ENCODE measurements around the gene A3GALT2. TPM values are rescaled to one million over a fixed set of nuclear protein-coding genes. Genes with fewer than 3 reads are reported as not detected.

Gene A3GALT2
- polyA plus RNA-seq, 1 donor from 2014 or later: 0.35 TPM

DNA sequence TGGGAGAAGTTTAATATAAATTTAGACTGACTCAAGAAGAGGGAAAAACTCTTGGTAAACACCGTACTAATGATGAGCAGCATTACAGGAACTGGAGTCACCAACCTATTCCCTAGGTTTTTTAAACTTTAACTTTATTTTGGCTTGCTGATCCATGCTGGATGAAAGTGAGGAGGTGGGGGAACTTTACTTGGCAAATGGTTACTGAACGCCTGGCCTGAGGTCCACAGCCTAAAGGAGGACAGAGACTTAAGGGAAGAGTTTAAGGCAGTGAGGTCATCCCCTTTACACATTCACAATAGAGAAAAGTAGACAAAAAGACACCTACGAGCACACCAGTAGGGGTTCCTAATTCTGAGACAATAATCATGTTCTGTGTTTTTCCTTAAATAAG is 25.6 kb upstream of the A3GALT2 start:
- Histone ChIP-seq H3K9me3 (ENCODE audit: low read length) (no peaks in the 10 kb centered on the region), H3K9ac (ENCODE audit: low read length) (peak overlapping the region; percentile 84), H3K27ac (ENCODE audit: low read length) (peak overlapping the region; percentile 85), H3K4me2 (ENCODE audit: low read length) (peak overlapping the region; percentile 95), H4K20me1 (ENCODE audit: insufficient read depth) (peaks cover 21% of the 10 kb centered on the region), H3K27me3 (ENCODE audit: insufficient read depth, low read depth, low read length) (no peaks in the 10 kb centered on the region), H3K4me3 (ENCODE audit: low read length) (peak overlapping the region; percentile 86), H3F3A (ENCODE audit: insufficient read depth, low read length, poor library complexity, severe bottlenecking) (no peaks in the 10 kb centered on the region), H3K36me3 (ENCODE audit: insufficient read depth, low read length) (peaks cover 5% of the 10 kb centered on the region), H2AFZ (ENCODE audit: low read depth, low read length) (no peak overlapping the region), H3K79me2 (replicated peaks; ENCODE audit: insufficient read depth, low read length) (peaks cover 86% of the 10 kb centered on the region), H3K9me2 (ENCODE audit: insufficient read depth, low read length) (no peaks in the 10 kb centered on the region)
- TF ChIP-seq POLR2AphosphoS5 (IDR thresholded peaks at IDR 0.05) (no peak), SMC3 (conservative IDR thresholded peaks at IDR 0.05; ENCODE audit: poor library complexity) (no peak), MXI1 (conservative IDR thresholded peaks at IDR 0.05; ENCODE audit: poor library complexity, severe bottlenecking) (no peak), TAF1 (IDR thresholded peaks at IDR 0.05; ENCODE audit: low read depth) (no peak), EZH2 (IDR thresholded peaks at IDR 0.05; ENCODE audit: borderline replicate concordance, insufficient read depth, low read length, poor library complexity, severe bottlenecking) (no peak)
- TF ChIP-seq, protein P1, sequence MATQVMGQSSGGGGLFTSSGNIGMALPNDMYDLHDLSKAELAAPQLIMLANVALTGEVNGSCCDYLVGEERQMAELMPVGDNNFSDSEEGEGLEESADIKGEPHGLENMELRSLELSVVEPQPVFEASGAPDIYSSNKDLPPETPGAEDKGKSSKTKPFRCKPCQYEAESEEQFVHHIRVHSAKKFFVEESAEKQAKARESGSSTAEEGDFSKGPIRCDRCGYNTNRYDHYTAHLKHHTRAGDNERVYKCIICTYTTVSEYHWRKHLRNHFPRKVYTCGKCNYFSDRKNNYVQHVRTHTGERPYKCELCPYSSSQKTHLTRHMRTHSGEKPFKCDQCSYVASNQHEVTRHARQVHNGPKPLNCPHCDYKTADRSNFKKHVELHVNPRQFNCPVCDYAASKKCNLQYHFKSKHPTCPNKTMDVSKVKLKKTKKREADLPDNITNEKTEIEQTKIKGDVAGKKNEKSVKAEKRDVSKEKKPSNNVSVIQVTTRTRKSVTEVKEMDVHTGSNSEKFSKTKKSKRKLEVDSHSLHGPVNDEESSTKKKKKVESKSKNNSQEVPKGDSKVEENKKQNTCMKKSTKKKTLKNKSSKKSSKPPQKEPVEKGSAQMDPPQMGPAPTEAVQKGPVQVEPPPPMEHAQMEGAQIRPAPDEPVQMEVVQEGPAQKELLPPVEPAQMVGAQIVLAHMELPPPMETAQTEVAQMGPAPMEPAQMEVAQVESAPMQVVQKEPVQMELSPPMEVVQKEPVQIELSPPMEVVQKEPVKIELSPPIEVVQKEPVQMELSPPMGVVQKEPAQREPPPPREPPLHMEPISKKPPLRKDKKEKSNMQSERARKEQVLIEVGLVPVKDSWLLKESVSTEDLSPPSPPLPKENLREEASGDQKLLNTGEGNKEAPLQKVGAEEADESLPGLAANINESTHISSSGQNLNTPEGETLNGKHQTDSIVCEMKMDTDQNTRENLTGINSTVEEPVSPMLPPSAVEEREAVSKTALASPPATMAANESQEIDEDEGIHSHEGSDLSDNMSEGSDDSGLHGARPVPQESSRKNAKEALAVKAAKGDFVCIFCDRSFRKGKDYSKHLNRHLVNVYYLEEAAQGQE (IDR thresholded peaks at IDR 0.05; ENCODE audit: borderline replicate concordance): no peak
- TF ChIP-seq, protein P2, sequence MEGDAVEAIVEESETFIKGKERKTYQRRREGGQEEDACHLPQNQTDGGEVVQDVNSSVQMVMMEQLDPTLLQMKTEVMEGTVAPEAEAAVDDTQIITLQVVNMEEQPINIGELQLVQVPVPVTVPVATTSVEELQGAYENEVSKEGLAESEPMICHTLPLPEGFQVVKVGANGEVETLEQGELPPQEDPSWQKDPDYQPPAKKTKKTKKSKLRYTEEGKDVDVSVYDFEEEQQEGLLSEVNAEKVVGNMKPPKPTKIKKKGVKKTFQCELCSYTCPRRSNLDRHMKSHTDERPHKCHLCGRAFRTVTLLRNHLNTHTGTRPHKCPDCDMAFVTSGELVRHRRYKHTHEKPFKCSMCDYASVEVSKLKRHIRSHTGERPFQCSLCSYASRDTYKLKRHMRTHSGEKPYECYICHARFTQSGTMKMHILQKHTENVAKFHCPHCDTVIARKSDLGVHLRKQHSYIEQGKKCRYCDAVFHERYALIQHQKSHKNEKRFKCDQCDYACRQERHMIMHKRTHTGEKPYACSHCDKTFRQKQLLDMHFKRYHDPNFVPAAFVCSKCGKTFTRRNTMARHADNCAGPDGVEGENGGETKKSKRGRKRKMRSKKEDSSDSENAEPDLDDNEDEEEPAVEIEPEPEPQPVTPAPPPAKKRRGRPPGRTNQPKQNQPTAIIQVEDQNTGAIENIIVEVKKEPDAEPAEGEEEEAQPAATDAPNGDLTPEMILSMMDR (IDR thresholded peaks at IDR 0.05; ENCODE audit: poor library complexity, severe bottlenecking): no peak

DNA sequence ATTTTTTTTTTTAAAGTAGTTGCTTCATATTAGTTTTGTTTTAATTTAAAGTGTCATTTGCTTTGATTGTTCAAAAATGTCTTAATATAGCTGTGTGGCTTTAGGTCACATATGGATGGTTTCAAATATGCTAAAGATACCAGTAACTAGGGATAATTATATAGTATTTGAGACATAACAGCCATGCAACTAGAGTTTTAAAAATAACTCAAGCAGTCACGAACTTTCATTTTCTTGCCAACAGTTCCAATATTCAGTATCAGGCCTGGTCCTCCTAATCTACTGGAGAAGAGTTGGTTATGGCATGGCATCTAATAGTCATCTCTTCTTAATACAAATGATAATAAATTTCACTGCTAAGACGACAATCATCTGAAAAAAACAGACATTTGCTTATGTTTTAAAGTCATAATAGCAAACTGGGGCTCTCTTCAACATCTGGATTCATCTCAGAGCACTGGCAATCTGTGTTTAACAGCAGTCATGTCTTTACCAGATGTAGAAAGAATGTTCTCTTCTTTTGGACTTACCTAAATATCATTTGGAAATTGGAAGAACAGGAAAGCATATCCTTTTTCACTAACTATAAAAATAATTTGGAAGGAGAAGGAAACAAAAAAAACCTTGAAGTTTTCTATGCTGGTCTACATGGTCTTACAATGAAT is 24.1 kb upstream of the A3GALT2 start:
- Histone ChIP-seq H3K4me3 (ENCODE audit: low read length) (peak overlapping the region; percentile 86), H4K20me1 (ENCODE audit: insufficient read depth) (peaks cover 27% of the 10 kb centered on the region)

More for the DNA sequence above, 24.1 kb upstream of the A3GALT2 start:
- Histone ChIP-seq H3K9me3 (ENCODE audit: low read length) (no peaks in the 10 kb centered on the region), H3K79me2 (replicated peaks; ENCODE audit: insufficient read depth, low read length) (peaks cover 91% of the 10 kb centered on the region), H3F3A (ENCODE audit: insufficient read depth, low read length, poor library complexity, severe bottlenecking) (no peaks in the 10 kb centered on the region), H2AFZ (ENCODE audit: low read depth, low read length) (no peak overlapping the region), H3K9me2 (ENCODE audit: insufficient read depth, low read length) (no peaks in the 10 kb centered on the region), H3K4me2 (ENCODE audit: low read length) (peak overlapping the region; percentile 95), H3K27ac (ENCODE audit: low read length) (no peak overlapping the region), H3K27me3 (ENCODE audit: insufficient read depth, low read depth, low read length) (no peaks in the 10 kb centered on the region), H3K36me3 (ENCODE audit: insufficient read depth, low read length) (peaks cover 5% of the 10 kb centered on the region), H3K9ac (ENCODE audit: low read length) (no peak overlapping the region)
- TF ChIP-seq, protein P1 (IDR thresholded peaks at IDR 0.05; ENCODE audit: borderline replicate concordance): no peak
- TF ChIP-seq, protein P2 (IDR thresholded peaks at IDR 0.05; ENCODE audit: poor library complexity, severe bottlenecking): no peak
- no peak for TF ChIP-seq TAF1 (IDR thresholded peaks at IDR 0.05; ENCODE audit: low read depth)
- TF ChIP-seq POLR2AphosphoS5 (IDR thresholded peaks at IDR 0.05): no peak
- TF ChIP-seq EP300 (conservative IDR thresholded peaks at IDR 0.05; ENCODE audit: poor library complexity, severe bottlenecking): no peak
- TF ChIP-seq MXI1 (conservative IDR thresholded peaks at IDR 0.05; ENCODE audit: poor library complexity, severe bottlenecking): no peak
- no peak for TF ChIP-seq SMC3 (conservative IDR thresholded peaks at IDR 0.05; ENCODE audit: poor library complexity)
- no peak for TF ChIP-seq RAD21 (conservative IDR thresholded peaks at IDR 0.05)
- TF ChIP-seq EZH2 (IDR thresholded peaks at IDR 0.05; ENCODE audit: borderline replicate concordance, insufficient read depth, low read length, poor library complexity, severe bottlenecking): no peak
